Gastroesophageal sphincter (tissue), 4 donors: ENCODE results near the gene TRAPPC4. TPM values are rescaled to one million over a fixed set of nuclear protein-coding genes. Genes with fewer than 3 reads are reported as not detected.
"Not testable (repeated sequence)": the region's sequence is repeated elsewhere in the genome, so short reads cannot be mapped to it uniquely, and the experiment has no call there.

ENCODE experiments used
- ATAC-seq: fragments of 150-250 bp; one replicate; pipeline ENCODE4 v1.9.1; 2016; ENCODE audit warnings: mild to moderate bottlenecking, moderate library complexity
- H3K27ac ChIP-seq, 4 donors: fragments of 200-600 bp; sonication (generic) in 3 of 4; 1 replicate in 3 of 4; 2 replicates in 1 of 4; pipeline ENCODE4 v1.5.1; 2016 to 2019
- H3K27me3 ChIP-seq: fragments of 200-600 bp; sonication (generic); one replicate; pipeline ENCODE4 v1.5.1; 2019
- H3K36me3 ChIP-seq, 2 donors: fragments of 200-600 bp; sonication (generic); one replicate each; pipeline ENCODE4 v1.5.1; 2019; ENCODE audit warnings: control low read depth in 1 of 2
- H3K4me1 ChIP-seq, 3 donors: fragments of 200-600 bp; sonication (generic); 1 replicate in 2 of 3; 2 replicates in 1 of 3; pipeline ENCODE4 v1.5.1; 2016 to 2019; ENCODE audit warnings: control low read depth in 2 of 3
- H3K4me3 ChIP-seq, 2 donors: fragments of 200-600 bp; sonication (generic); one replicate each; pipeline ENCODE4 v1.5.1; 2019; ENCODE audit warnings: mild to moderate bottlenecking in 1 of 2, moderate library complexity in 1 of 2
- H3K9me3 ChIP-seq, 3 donors: fragments of 200-600 bp; sonication (generic); one replicate each; pipeline ENCODE4 v1.5.1; 2017 to 2019; ENCODE audit warnings: control low read depth in 2 of 3
- CTCF ChIP-seq, 4 experiments: fragments of 200-600 bp in 2 of 4; fragments of 450-650 bp in 2 of 4; sonication (generic) in 1 of 4; IDR thresholded peaks; one replicate each; pipeline ENCODE4 v1.5.1; 2017 to 2019; ENCODE audit warnings: antibody characterized with exemption in 4 of 4, mild to moderate bottlenecking in 2 of 4, moderate library complexity in 2 of 4
- EP300 ChIP-seq: sonication (generic); formaldehyde crosslinking; IDR thresholded peaks from one replicate; pipeline ENCODE4 v1.6.1; 2017; ENCODE audit warnings: antibody characterized with exemption, mild to moderate bottlenecking
- POLR2A ChIP-seq, 2 donors: fragments of 450-650 bp; IDR thresholded peaks; one replicate each; pipeline ENCODE4 v1.6.1; 2017; ENCODE audit warnings: antibody characterized with exemption in 2 of 2, mild to moderate bottlenecking in 2 of 2, moderate library complexity in 1 of 2
- POLR2AphosphoS5 ChIP-seq: sonication (generic); formaldehyde crosslinking; IDR thresholded peaks from one replicate; pipeline ENCODE4 v1.6.1; 2017; ENCODE audit warnings: antibody characterized with exemption
- WGBS, 2 donors: methylation state at CpG; one replicate each; pipeline ENCODE4 v1.1.5; 2018; ENCODE audit warnings: low coverage in 1 of 2; 5-methylcytosine and 5-hydroxymethylcytosine counted together
- total RNA-seq, 4 donors: library from RNA; depleted of rRNA; stranded (reverse); fragments of >200 nt; gene quantifications; one replicate each; pipeline ENCODE4 v1.1.0, GENCODE V29; 2016

The TRAPPC4 gene
- total RNA-seq = 10 to 100 TPM; 44.4 to 69.0 (median 52.1) TPM

GRCh38 chr11:119018074-119018938, at the start of gene TRAPPC4, which contains the start of gene RPS25:
Gene TRAPPC4 (plus strand): TSS chr11:119018766. CDS start chr11:119018796, 30 bp downstream.
Gene RPS25 (minus strand): TSS chr11:119018343. CDS start chr11:119018284, 59 bp downstream.
- H3K4me1 ChIP-seq = peaks cover 9 to 69% (median 26%) of the 10 kb centered on the region in 3 donors

GRCh38 chr11:118969508-118969907, 49.1 kb upstream of the TRAPPC4 start:
- H3K27ac ChIP-seq, H3K9me3 ChIP-seq, H3K36me3 ChIP-seq, ATAC-seq, H3K4me1 ChIP-seq, H3K4me3 ChIP-seq: not testable (repeated sequence)
- H3K27me3 ChIP-seq = peaks cover 28% of the 10 kb centered on the region
- WGBS, 2 donors = 97 to 100% methylated on average over 1 to 2 of the region's 2 CpGs

More at GRCh38 chr11:119018074-119018938, at the start of gene TRAPPC4, which contains the start of gene RPS25:
- Histone ChIP-seq H3K9me3 (no peaks in the 10 kb centered on the region), H3K36me3 (peaks cover 0 to 72% of the 10 kb centered on the region in 2 donors), H3K4me3 (peak within 1 kb of the TSS; percentile 76 to 96), H3K27me3 (no peaks in the 10 kb centered on the region), H3K27ac (peak within 1 kb of the TSS; percentile 94 to 99 (median 96))
- 0% methylated on average over 10 to 16 of the region's 63 CpGs for WGBS, 2 donors
- ATAC-seq = peak; percentile 96
- TF ChIP-seq POLR2AphosphoS5 (peak; percentile 85), CTCF (IDR thresholded peaks at IDR 0.05) (peak in 1 of 4 experiments; percentile 35), POLR2A (IDR thresholded peaks at IDR 0.05) (peak; percentile 59 to 67), EP300 (no peak)

- Histone ChIP-seq H3K27ac (no peak within 1 kb of the TSS), H3K27me3 (peaks cover 30% of the 10 kb centered on the region), H3K9me3 (no peaks in the 10 kb centered on the region), H3K4me1 (no peaks in the 10 kb centered on the region), H3K4me3 (no peak within 1 kb of the TSS), H3K36me3 (no peaks in the 10 kb centered on the region)
- TF ChIP-seq CTCF (IDR thresholded peaks at IDR 0.05) (no peak), POLR2A (IDR thresholded peaks at IDR 0.05) (no peak), EP300 (no peak), POLR2AphosphoS5 (no peak)
- ATAC-seq = no peak
- WGBS, 2 donors = 18 to 80% methylated on average over 2 to 5 of the region's 33 CpGs
Measured at GRCh38 chr11:118971646-118972045, 46.9 kb upstream of the TRAPPC4 start, which contains the start of gene FOXR1. Gene FOXR1 (plus strand): TSS chr11:118971761. CDS start chr11:118971932, 171 bp downstream.

- H3K27ac ChIP-seq = no peak overlapping the region
- H3K27me3 ChIP-seq = peaks cover 32% of the 10 kb centered on the region
- H3K4me1 ChIP-seq = no peaks in the 10 kb centered on the region
- no peak overlapping the region for H3K4me3 ChIP-seq
- TF ChIP-seq CTCF (IDR thresholded peaks at IDR 0.05) (no peak), EP300 (no peak), POLR2A (IDR thresholded peaks at IDR 0.05) (no peak), POLR2AphosphoS5 (no peak)
- no peak for ATAC-seq
- WGBS, 2 donors = no CpG with 5 or more reads among the region's 2 CpGs
- H3K36me3 ChIP-seq = no peaks in the 10 kb centered on the region
- no peaks in the 10 kb centered on the region for H3K9me3 ChIP-seq
Measured at GRCh38 chr11:118973985-118974384, 44.6 kb upstream of the TRAPPC4 start.

- Histone ChIP-seq H3K4me3 (no peak overlapping the region), H3K36me3 (no peaks in the 10 kb centered on the region), H3K27ac (no peak overlapping the region), H3K27me3 (peaks cover 39% of the 10 kb centered on the region), H3K4me1 (peaks cover 0 to 10% (median 0%) of the 10 kb centered on the region in 3 donors), H3K9me3 (no peaks in the 10 kb centered on the region)
- no peak for ATAC-seq
- no peak for TF ChIP-seq POLR2A (IDR thresholded peaks at IDR 0.05)
- TF ChIP-seq POLR2AphosphoS5 = no peak
- no peak for TF ChIP-seq EP300
- 70 to 86% methylated on average over 13 to 14 of the region's 15 CpGs for WGBS, 2 donors
Measured at GRCh38 chr11:118975771-118976709, 42.5 kb upstream of the TRAPPC4 start.
